GM18526 (cell line): Measurements from ENCODE around the gene HOXD9.

Experiments
- POLR2A ChIP-seq: IDR thresholded peaks from 3 replicates; pipeline ENCODE4 v1.6.1; 2011; ENCODE audit not compliant: insufficient read length; ENCODE audit errors: extremely low read depth

The HOXD9 gene

GRCh38 chr2:176130957-176131847 lies 8.7 kb downstream of the HOXD9 start:
- no peak for TF ChIP-seq POLR2A

- no peak for TF ChIP-seq POLR2A
These were observed 9.3 kb downstream of the HOXD9 start for GRCh38 chr2:176131848-176132158.

DNA sequence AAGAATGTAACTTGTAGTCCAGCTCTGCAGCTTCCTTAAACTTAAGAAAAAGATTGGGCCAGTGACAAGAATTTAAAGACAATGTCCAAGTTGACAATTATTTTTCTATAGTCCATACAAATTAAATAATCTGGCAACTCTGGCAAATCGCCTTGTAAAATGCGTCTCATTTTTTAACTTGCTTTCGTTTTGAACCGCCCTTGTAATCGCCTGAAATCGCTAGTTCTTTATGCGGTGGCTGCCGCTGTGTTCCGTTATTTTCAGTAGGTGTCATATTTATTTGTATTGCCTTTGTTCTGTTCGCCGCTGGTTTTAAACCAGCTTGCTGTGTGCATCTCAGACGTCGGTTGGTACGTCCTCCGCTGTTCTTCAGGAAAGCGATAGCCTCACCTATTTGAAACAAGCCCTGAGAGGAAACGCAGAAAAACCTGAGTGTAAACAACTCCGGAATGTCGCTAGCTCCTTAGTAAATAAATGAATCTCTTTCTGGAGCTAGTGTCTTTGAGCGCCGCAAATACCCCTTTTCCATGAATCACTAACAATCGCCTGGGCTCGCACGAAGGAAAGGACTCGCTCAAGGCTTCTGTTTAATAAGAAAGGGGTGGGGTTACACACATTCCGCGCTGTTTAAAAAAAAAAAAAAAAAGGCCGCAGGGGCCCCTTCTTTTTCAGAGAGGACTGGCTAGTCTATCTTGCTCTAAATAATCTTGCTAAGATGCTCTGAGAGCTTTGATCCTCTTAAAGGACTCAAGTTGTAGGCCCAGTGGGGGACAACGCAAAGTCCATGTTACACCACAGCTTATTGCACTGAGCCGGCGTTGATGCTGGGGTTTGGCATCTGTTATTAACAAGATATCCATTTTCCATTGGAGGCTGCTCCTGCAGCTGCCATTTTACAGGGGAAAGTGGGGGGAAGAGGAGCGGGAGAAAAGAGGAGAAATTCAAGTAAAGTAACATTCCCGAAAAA lies 10.0 kb downstream of the HOXD9 start:
- no peak for TF ChIP-seq POLR2A

- TF ChIP-seq POLR2A, result no peak
These were observed 10.9 kb downstream of the HOXD9 start for GRCh38 chr2:176133389-176133788.

DNA sequence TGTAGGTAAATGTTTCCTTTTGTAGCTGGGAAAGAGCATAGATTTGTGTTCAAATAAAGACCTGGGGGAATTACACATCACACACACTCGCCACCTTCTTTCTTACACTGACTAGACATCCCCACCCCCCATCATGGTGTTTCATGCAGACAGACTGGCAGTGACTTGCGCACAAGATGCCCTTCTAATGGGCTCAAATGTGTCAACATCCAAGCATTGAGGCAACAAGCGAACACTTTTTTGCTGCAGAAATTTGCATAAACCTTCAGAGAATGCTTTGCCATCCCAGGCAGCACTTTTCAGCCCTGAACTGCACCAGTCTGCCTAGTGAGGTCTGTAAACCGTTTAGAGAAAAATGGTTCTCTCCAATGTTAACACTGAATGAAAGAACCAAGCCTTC lies 11.5 kb downstream of the HOXD9 start:
- TF ChIP-seq POLR2A, result no peak

GRCh38 chr2:176135035-176135440 lies 12.5 kb downstream of the HOXD9 start:
- TF ChIP-seq POLR2A, result no peak

DNA sequence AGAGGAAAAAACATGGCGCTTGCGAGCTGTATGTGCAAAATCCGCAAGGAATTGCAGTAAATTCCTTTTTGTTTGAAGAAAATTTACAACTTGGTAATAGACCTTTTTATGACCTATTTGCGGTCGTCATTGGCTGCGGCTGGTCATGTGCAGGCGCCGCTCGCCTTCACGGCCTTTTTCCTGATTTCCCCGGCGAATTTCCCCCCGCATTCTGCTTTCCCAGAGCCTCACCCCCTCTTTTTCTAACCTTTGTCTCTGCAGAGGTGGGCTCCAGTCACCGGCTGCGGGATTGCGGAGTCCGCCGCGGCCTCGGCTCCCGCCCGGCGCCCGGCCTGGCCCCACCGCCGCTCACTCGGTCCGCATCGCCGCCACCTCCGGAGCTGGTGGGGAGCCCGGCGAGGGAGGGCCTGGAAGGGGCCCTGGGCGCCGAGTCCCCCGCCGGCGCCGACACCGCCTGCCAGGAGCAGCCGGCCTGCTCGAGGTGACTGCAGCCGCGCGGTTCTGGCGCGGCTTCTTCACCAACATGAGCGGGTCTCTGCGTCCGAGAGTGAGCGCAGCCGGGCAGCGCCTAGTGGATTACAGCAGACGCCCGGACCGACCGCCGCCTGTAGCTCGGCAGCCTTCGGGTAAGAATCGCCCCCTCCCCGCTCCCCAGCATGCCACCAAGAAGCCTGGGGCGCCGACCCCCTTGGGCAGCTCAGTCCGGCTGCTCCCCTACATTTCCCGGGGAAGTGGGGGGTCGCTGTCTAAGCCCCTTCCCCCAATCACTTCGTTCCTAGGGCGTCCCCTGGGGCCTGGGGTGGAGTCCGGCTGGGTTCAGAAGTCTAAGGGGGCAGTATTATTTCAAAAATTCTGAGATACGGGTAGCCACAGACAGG lies 14.1 kb downstream of the HOXD9 start:
- TF ChIP-seq POLR2A, result no peak

GRCh38 chr2:176137252-176137580 lies 14.7 kb downstream of the HOXD9 start:
- TF ChIP-seq POLR2A, result no peak

- no peak for TF ChIP-seq POLR2A
These were observed 15.4 kb downstream of the HOXD9 start for GRCh38 chr2:176137906-176138305.

DNA sequence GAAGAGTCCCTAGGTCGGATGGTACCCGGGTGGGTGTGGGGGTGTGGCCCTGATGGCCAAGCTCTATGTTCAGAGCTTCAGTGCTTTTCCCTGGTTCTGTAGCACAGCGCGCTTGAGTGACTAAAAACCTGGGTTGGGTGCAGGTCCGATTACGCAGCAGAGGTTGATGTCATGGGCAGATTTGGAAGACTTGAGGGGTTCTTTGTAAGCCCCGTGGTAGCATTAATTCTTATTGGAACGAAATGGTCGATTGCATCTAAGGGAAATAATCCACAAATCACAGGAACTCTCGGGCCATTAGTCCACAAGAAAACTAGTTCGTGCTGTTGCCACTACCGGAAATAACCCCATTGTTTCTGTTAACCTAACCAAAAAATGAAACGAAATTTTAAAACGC lies 16.0 kb downstream of the HOXD9 start:
- no peak for TF ChIP-seq POLR2A

GRCh38 chr2:176138923-176139660 lies 16.6 kb downstream of the HOXD9 start:
- TF ChIP-seq POLR2A, result no peak

- no peak for TF ChIP-seq POLR2A
These were observed 17.4 kb downstream of the HOXD9 start for GRCh38 chr2:176139661-176140512.

DNA sequence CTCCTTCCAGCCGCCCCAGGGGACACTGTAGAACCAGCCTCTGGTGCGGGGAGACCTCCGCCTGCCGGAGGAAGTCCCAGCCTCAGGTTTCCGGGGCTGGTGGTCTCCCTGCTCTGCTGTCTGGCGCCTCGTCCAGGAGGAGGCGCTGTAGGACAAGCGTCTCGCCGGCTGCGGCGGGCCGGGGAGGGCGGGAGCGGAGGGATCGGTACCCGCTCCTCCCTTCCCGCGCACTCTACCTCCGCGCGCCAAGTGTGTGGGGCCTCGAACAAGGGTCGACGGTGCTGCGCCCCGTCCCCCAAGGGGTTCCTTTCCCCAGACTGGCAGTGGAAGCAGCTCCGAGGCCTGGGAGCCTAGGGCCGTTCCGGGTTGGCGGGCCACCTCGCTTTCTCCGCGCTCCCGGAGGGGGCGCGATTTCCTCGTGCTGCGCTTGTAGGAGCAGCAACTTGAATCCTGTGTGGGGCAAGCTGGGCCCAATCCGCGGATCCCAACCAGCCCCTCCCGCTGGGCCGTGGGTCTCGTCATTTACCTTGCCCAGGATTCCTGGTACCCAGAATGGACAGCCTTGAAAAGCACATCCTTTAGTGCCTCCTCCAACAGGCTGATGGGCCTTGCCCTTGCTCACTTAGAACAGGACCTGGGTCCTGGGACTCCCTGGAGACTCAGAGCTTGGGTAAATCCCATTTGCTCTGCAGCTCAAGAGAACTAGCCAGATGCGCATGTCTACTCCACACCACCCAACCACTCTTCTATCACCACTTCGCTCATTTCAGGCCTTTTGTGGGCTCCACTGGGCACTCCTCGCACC lies 18.2 kb downstream of the HOXD9 start:
- no peak for TF ChIP-seq POLR2A

- no peak for TF ChIP-seq POLR2A
These were observed 19.8 kb downstream of the HOXD9 start for GRCh38 chr2:176142281-176142680.
